Gastroesophageal sphincter (tissue), 4 donors: ENCODE data around the gene BCAS3. TPM values are rescaled to one million over a fixed set of nuclear protein-coding genes. Genes with fewer than 3 reads are reported as not detected.

Experiments used
- ATAC-seq: fragments of 150-250 bp; one replicate; pipeline ENCODE4 v1.9.1; 2016; ENCODE audit warnings: mild to moderate bottlenecking, moderate library complexity
- H3K27ac ChIP-seq, 4 donors: fragments of 200-600 bp; sonication (generic) in 3 of 4; 1 replicate in 3 of 4; 2 replicates in 1 of 4; pipeline ENCODE4 v1.5.1; 2016 to 2019
- H3K27me3 ChIP-seq: fragments of 200-600 bp; sonication (generic); one replicate; pipeline ENCODE4 v1.5.1; 2019
- H3K36me3 ChIP-seq, 2 donors: fragments of 200-600 bp; sonication (generic); one replicate each; pipeline ENCODE4 v1.5.1; 2019; ENCODE audit warnings: control low read depth in 1 of 2
- H3K4me1 ChIP-seq, 3 donors: fragments of 200-600 bp; sonication (generic); 1 replicate in 2 of 3; 2 replicates in 1 of 3; pipeline ENCODE4 v1.5.1; 2016 to 2019; ENCODE audit warnings: control low read depth in 2 of 3
- H3K4me3 ChIP-seq, 2 donors: fragments of 200-600 bp; sonication (generic); one replicate each; pipeline ENCODE4 v1.5.1; 2019; ENCODE audit warnings: mild to moderate bottlenecking in 1 of 2, moderate library complexity in 1 of 2
- H3K9me3 ChIP-seq, 3 donors: fragments of 200-600 bp; sonication (generic); one replicate each; pipeline ENCODE4 v1.5.1; 2017 to 2019; ENCODE audit warnings: control low read depth in 2 of 3
- CTCF ChIP-seq, 4 experiments: fragments of 200-600 bp in 2 of 4; fragments of 450-650 bp in 2 of 4; sonication (generic) in 1 of 4; IDR thresholded peaks; one replicate each; pipeline ENCODE4 v1.5.1; 2017 to 2019; ENCODE audit warnings: antibody characterized with exemption in 4 of 4, mild to moderate bottlenecking in 2 of 4, moderate library complexity in 2 of 4
- EP300 ChIP-seq: sonication (generic); formaldehyde crosslinking; IDR thresholded peaks from one replicate; pipeline ENCODE4 v1.6.1; 2017; ENCODE audit warnings: antibody characterized with exemption, mild to moderate bottlenecking
- POLR2A ChIP-seq, 2 donors: fragments of 450-650 bp; IDR thresholded peaks; one replicate each; pipeline ENCODE4 v1.6.1; 2017; ENCODE audit warnings: antibody characterized with exemption in 2 of 2, mild to moderate bottlenecking in 2 of 2, moderate library complexity in 1 of 2
- POLR2AphosphoS5 ChIP-seq: sonication (generic); formaldehyde crosslinking; IDR thresholded peaks from one replicate; pipeline ENCODE4 v1.6.1; 2017; ENCODE audit warnings: antibody characterized with exemption
- WGBS, 2 donors: methylation state at CpG; one replicate each; pipeline ENCODE4 v1.1.5; 2018; ENCODE audit warnings: low coverage in 1 of 2; 5-methylcytosine and 5-hydroxymethylcytosine counted together
- total RNA-seq, 4 donors: library from RNA; depleted of rRNA; stranded (reverse); fragments of >200 nt; gene quantifications; one replicate each; pipeline ENCODE4 v1.1.0, GENCODE V29; 2016

BCAS3 gene
- total RNA-seq, 4 donors from 2014 or later = 18.8 to 37.0 (median 34.5) TPM

GRCh38 chr17:61414141-61414935 lies 736.7 kb downstream of the BCAS3 start:
- H3K4me1 ChIP-seq = peaks cover 0 to 70% (median 38%) of the 10 kb centered on the region in 3 donors
- H3K27me3 ChIP-seq = peaks cover 17% of the 10 kb centered on the region
- WGBS, 2 donors = 45 to 67% methylated on average over 4 to 7 of the region's 16 CpGs
- no peak overlapping the region for H3K4me3 ChIP-seq
- H3K36me3 ChIP-seq = no peaks in the 10 kb centered on the region
- peak overlapping the region in 3 of 4 donors; percentile 49 to 94 (median 94) for H3K27ac ChIP-seq
- TF ChIP-seq POLR2A (IDR thresholded peaks at IDR 0.05) (no peak), EP300 (no peak), CTCF (IDR thresholded peaks at IDR 0.05) (no peak), POLR2AphosphoS5 (no peak)
- no peak for ATAC-seq
- no peaks in the 10 kb centered on the region for H3K9me3 ChIP-seq

- Histone ChIP-seq H3K27me3 (peaks cover 15% of the 10 kb centered on the region), H3K9me3 (no peaks in the 10 kb centered on the region), H3K4me1 (peaks cover 0 to 66% (median 34%) of the 10 kb centered on the region in 3 donors), H3K4me3 (no peak overlapping the region), H3K36me3 (no peaks in the 10 kb centered on the region), H3K27ac (peak overlapping the region in 3 of 4 donors; percentile 49 to 94 (median 94))
- no peak for ATAC-seq
- WGBS, 2 donors = 93% methylated on average over 5 of the region's 5 CpGs; no CpG with 5 or more reads in 1 of the 2 donors
- TF ChIP-seq POLR2AphosphoS5 (no peak), CTCF (IDR thresholded peaks at IDR 0.05) (no peak), EP300 (no peak), POLR2A (IDR thresholded peaks at IDR 0.05) (no peak)
These were observed 737.2 kb downstream of the BCAS3 start for GRCh38 chr17:61414936-61415251.

GRCh38 chr17:61415374-61416210 lies 737.9 kb downstream of the BCAS3 start:
- no peak for ATAC-seq
- Histone ChIP-seq H3K27ac (peak overlapping the region in 3 of 4 donors; percentile 83 to 94 (median 94)), H3K4me1 (peaks cover 0 to 59% (median 28%) of the 10 kb centered on the region in 3 donors), H3K27me3 (peaks cover 9% of the 10 kb centered on the region), H3K4me3 (no peak overlapping the region), H3K9me3 (no peaks in the 10 kb centered on the region), H3K36me3 (no peaks in the 10 kb centered on the region)
- TF ChIP-seq CTCF (IDR thresholded peaks at IDR 0.05) = no peak
- no peak for TF ChIP-seq EP300
- TF ChIP-seq POLR2A (IDR thresholded peaks at IDR 0.05) = no peak
- no peak for TF ChIP-seq POLR2AphosphoS5
- 95 to 100% methylated on average over 3 to 4 of the region's 6 CpGs for WGBS, 2 donors

GRCh38 chr17:61416211-61416539 lies 738.5 kb downstream of the BCAS3 start:
- Histone ChIP-seq H3K4me1 (peaks cover 0 to 53% (median 23%) of the 10 kb centered on the region in 3 donors), H3K27ac (peak overlapping the region; percentile 4 to 83 (median 78)), H3K36me3 (no peaks in the 10 kb centered on the region), H3K27me3 (peaks cover 7% of the 10 kb centered on the region), H3K4me3 (peak overlapping the region in 1 of 2 donors; percentile 35), H3K9me3 (no peaks in the 10 kb centered on the region)
- no peak for ATAC-seq
- no peak for TF ChIP-seq POLR2AphosphoS5
- TF ChIP-seq POLR2A (IDR thresholded peaks at IDR 0.05) = no peak
- no peak for TF ChIP-seq CTCF (IDR thresholded peaks at IDR 0.05)
- no peak for TF ChIP-seq EP300
- WGBS, 2 donors = 87 to 100% methylated on average over 1 to 3 of the region's 6 CpGs
